GM21381 (cell line): Measurements from ENCODE around the gene VLDLR.

Experiments used
- ATAC-seq: cut with Tn5 transposase; IDR thresholded peaks from one replicate; pipeline ENCODE4 v1.9.1; 2021; ENCODE audit warnings: mild to moderate bottlenecking, moderate library complexity; ENCODE audit not compliant: unreplicated experiment

VLDLR gene

GRCh38 chr9:2662496-2662895 is 40.9 kb downstream of the VLDLR start:
- ATAC-seq: no peak

DNA sequence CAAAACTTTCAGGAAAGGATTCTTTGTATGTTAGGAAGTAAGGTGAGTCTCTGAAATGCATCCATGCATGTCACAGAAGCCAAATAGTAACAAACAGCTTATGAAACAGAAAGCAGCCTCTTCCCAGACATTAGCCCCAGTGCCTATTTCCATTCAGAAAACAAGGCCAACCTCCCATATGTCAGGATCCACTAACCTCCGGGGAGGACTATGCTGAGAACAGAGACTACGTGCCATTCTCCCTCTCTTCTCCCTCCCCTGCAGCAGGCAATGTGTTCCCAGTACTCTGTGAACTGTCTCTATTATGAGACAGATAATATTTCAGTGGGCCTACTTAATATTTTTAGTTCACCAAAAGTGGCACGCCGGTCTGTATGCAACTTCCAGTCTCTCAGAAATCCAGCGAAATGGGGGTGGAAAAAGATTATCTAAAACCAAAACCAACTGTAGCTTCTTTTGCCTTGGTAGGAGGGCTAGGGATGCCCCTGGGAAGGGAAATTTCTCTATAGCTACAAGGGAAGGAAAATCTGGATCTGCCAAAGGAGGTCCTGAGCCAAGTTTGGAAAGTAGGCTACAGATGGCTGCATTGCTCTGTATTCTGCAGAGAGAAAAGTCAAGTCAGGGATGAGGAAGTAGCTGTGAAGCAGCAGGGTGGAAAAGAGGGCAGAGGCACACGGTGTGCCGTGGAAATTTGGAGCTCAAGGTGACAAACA is 42.0 kb downstream of the VLDLR start:
- ATAC-seq: no peak

GRCh38 chr9:2664174-2665065 is 42.8 kb downstream of the VLDLR start:
- no peak for ATAC-seq

DNA sequence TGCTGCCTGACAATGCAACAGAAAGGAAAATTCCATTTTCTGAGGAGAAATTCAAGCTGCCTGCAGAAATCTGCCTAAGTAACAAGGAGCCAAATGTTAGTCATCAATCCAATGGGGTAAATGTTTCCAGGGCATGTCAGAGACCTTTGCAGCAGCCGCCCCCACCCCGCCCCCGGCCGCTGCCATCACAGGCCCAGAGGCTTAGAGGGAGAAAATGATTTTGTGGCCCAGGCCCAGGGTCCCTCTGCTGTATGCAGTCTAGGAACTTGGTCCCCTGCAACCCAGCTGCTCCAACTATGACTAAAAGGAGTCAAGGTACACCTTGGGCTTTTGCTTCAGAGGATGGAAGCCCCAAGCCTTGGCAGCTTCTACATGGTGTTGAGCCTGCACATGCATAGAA is 45.0 kb downstream of the VLDLR start:
- ATAC-seq: no peak

DNA sequence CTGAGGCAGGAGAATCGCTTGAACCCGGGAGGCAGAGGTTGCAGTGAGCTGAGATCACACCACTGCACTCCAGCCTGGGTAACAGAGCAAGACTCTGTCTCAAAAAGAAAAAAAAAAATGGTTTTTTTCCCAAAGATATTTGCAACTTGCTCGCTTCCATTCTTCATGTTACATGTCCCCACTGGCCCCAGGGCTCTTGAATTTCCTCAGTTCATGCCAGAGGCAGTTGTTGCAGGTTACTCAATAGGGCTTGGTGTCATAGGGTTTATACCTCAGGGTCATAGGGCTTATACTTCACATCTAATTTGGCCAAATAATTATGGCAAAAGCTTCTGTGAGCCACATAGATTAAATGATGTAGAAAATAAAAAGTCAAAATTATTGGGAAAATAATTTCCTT is 51.6 kb downstream of the VLDLR start:
- no peak for ATAC-seq

- ATAC-seq: no peak
These were observed 52.7 kb downstream of the VLDLR start for GRCh38 chr9:2674141-2674824.

GRCh38 chr9:2675834-2676233 is 54.2 kb downstream of the VLDLR start:
- no peak for ATAC-seq

GRCh38 chr9:2676466-2676865 is 54.9 kb downstream of the VLDLR start:
- no peak for ATAC-seq

DNA sequence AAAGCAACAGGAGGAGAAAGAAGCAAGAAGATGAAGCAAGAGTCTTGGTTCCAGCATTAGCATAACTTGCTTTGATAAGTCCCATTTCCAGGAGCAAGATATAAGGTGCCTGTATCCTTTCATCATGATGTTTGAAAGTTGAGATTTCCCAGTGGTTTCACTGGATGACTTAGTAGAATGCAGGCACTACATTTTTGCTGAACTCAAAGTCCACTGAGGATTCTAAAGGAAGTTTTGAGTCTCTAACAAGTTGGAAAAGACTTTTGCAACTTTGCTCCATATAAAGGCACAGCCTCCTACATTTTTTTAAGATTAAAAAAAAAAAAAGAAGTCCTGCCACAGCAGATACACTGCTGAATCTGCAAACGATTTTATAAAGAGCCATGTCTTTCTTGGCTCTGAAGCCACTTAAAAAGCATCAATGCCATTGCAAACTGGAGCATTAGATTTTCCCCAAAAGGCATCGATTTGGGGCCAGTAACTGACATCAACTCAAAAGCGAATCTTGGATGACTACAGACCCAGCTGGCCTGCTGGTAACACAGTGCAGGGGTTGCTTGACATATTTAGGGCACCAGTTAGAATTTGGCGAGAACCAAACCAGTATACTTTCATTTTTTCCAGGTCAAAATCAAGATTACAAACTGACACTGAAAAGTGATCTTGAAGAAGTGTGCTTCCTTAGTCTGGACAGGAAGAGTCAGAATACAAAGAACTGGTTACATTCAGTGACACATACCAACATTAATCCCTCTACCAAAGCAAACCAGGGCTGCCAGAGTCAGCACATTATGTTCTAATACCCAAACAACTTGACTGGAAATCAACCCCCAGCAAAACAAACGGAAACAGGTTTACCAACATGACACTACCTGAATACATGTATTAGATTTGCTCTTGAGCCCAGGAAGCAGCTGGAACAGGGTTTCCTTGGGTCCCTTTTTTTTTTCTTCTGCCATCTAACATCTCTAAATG is 56.6 kb downstream of the VLDLR start:
- ATAC-seq: no peak

DNA sequence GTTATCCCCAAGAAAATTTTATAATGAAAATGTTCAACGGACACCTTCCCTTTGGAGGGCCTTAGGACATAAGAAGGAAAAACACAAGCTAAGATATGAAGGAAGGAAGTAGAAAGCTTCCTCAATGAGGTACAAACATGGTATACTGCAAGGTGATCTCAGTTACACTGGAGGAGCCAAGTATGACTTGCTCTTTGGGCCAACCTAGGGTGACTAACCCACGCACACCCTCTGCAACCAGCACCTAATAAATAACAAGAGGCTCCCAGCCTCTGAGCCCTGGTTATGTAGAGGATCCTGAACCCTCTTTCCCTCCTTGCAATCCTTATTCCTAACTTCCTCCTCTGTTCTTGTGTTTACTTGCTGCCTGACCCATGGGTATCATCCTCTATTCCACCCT is 57.4 kb downstream of the VLDLR start:
- no peak for ATAC-seq

DNA sequence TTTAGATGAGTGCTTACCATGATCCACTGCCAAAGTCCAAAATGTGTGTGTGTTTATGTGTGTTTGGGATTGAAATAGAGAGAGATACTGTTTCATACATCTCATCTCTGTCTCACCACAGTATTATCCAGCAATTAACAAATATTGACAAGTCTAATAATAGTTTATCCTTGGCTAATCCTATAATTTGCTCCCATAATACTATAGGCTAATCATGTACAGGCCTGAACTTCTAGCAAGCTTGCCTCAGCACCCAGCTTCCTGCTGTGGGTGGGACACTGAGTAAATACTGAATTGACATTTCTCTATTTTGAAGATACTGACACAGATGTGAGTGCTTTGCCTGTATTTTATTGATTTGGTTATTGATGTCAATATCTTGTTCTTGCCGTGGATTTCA is 60.4 kb downstream of the VLDLR start:
- ATAC-seq: no peak

DNA sequence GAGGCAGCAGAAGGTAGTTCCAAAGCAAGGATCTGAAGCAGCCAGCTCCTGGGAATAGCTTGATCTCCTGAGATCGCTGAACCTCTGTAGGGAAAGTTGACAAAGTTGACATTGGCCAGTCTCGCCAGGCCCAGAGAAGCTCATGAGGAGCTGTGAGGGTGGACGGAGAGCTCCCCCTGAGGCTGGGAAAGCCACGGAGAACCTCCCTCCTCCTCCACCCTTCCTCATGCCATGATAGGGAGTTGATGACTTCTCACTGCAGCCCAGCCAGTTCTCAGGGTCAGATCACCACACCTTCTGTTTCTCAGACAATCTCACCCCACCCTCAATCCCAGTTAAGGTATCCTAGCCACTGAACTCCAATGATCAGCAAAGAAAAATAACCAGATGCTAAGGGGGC is 65.3 kb downstream of the VLDLR start:
- no peak for ATAC-seq

GRCh38 chr9:2688636-2689035 is 67.0 kb downstream of the VLDLR start:
- no peak for ATAC-seq

DNA sequence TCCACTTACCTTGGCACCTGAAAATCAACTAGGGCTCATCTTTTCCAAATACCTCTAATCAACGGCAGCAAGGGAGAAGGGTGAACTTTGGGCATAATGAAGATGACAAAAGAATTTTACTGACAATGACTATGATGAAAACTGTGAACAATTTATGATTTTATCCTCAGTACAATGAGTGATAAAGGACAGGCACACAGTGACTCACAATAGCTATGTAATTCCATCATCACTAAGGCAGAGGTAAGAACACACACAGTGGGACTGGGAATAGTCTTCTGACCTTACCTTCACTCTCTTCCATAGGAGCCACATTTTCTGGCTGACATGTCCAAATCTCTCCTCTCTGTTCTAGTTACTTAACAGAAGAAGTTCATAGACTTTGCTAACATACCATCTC is 69.6 kb downstream of the VLDLR start:
- no peak for ATAC-seq

DNA sequence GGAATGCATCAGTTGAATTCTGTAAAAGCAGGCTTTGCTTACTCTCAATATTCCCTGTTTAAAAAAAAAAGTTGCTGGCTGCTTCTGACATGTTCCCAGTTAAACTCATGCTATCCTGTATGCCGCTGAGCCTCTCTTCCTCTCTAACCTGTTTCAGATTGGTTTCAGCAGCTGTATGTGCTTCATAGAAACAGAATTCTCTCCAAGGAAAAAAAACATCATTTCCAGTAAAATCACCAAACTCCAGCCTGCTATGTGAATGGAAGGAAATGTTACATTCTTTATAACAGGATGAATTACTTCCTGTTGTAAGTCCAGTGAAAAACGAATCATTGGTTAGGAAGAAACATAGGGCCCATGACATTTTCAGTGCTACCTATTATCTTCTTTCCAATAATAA is 70.0 kb downstream of the VLDLR start:
- no peak for ATAC-seq

DNA sequence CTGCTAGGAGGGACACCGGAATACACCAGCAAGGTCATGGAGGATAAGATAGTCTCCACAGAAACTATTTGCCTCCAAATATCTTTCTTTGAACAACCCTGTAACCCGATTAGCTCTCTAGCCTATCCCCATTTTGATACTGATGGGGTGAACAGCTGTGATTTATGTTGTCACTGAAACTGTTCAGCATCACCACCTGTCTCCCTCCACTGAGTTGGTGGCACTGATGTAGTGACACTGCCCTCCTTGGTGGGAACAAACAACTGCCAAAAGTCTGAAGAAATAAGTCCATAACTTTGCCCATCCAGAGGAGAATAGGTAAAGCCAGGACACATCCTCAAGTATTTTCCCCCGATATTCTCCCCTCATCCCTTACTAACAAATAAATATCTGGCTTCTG is 71.5 kb downstream of the VLDLR start:
- no peak for ATAC-seq

DNA sequence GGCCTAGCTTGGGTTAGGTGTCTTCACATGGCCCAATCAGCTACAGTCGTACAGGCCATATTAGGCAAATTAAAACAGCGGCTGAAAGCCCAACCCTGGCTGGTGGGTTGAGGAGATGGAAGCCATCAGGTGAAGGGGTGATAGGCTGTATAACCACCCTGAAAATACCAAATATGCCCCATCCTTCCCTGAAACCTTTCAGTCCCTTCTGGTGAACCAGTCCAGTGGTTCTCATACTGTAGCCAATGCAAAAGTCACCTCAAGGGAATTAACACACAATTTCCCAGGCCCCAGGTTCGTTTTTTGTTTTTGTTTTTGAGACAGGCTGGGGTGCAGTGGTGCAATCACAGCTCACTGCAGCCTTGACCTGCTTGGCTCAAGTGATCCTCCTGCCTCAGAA is 75.9 kb downstream of the VLDLR start:
- peak; percentile 80 for ATAC-seq

DNA sequence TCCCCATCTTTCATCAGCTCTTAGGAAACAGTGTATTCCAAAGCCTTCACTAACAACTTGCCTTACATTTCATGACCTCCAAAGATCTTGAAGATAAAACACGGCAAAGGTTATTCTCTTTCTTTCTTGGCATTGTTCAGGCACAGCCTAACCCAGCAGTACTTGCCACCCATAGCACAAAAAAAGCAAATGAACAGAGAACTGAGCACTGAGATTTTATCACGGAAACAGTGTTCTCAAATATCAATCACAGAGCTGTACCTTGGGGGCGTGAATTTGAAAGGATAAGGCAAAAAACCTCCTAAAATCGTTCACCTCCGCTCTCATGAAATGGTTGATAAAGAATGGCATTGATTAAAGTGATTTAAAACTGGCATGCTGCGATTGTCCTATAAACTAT is 78.8 kb downstream of the VLDLR start:
- no peak for ATAC-seq

GRCh38 chr9:2700909-2701550 is 79.4 kb downstream of the VLDLR start:
- no peak for ATAC-seq

DNA sequence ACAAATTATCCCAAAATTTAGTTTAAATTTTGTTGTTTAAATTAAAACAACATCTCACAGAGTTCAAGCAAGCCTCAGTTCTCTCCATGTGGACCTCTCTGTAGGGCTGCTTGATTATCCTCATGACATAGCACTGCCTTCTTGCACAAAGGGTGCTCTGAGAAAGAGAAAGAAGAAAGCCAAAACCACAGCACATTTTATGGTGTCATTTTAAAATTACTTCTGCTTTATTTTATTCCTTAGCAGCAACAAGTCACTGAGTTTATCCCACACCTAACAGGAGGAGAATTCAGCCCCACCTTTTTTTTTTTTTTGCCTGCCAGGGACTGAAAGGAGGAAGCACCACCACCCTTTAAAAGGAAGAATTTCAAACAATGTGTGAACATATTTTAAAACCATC is 82.9 kb downstream of the VLDLR start:
- no peak for ATAC-seq
